Left kidney (tissue), 2 donors: Measurements from ENCODE around the gene TUBA1C. TPM values are rescaled to one million over a fixed set of nuclear protein-coding genes. Genes with fewer than 3 reads are reported as not detected.
"Not testable (repeated sequence)": the region's sequence is repeated elsewhere in the genome, so short reads cannot be mapped to it uniquely, and the experiment has no call there.

ENCODE experiments used
- DNase-seq: peaks from one replicate; pipeline ENCODE4 v3.0.0-alpha.2; 2013
- polyA plus RNA-seq: library from polyadenylated mRNA; unstranded; fragments of 120-200 nt; gene quantifications from one replicate; pipeline ENCODE4 v1.2.1, GENCODE V29; 2013; ENCODE audit not compliant: insufficient read length

The TUBA1C gene
- polyA plus RNA-seq, 1 donor, result 123 TPM

- DNase-seq, result not testable (repeated sequence)
These were observed 18.0 kb downstream of the TUBA1C start for GRCh38 chr12:49282740-49283375.

- DNase-seq, result no peak
These were observed 18.9 kb downstream of the TUBA1C start for GRCh38 chr12:49283541-49284429.

GRCh38 chr12:49284672-49285071, 19.8 kb downstream of the TUBA1C start:
- no peak for DNase-seq

- DNase-seq, result no peak
These were observed 23.0 kb downstream of the TUBA1C start for GRCh38 chr12:49287876-49288275.

GRCh38 chr12:49288412-49288853, 23.6 kb downstream of the TUBA1C start:
- DNase-seq, result no peak

- DNase-seq, result no peak
These were observed 24.2 kb downstream of the TUBA1C start for GRCh38 chr12:49288922-49289555.

- no peak for DNase-seq
These were observed 27.8 kb downstream of the TUBA1C start for GRCh38 chr12:49292729-49293055.

GRCh38 chr12:49293056-49293956, 28.4 kb downstream of the TUBA1C start:
- DNase-seq, result no peak

GRCh38 chr12:49294086-49294803, 29.4 kb downstream of the TUBA1C start:
- DNase-seq, result no peak

- no peak for DNase-seq
These were observed 29.9 kb downstream of the TUBA1C start for GRCh38 chr12:49294804-49295081.

GRCh38 chr12:49295082-49295936, 30.4 kb downstream of the TUBA1C start, which contains the start of gene PRPH:
Gene PRPH (plus strand): TSS chr12:49295147. CDS start chr12:49295201, 54 bp downstream.
- DNase-seq, result no peak

- no peak for DNase-seq
These were observed 31.4 kb downstream of the TUBA1C start for GRCh38 chr12:49296034-49296835.

- DNase-seq, result no peak
These were observed 32.2 kb downstream of the TUBA1C start for GRCh38 chr12:49296836-49297694.

GRCh38 chr12:49297695-49298060, 32.8 kb downstream of the TUBA1C start:
- no peak for DNase-seq

GRCh38 chr12:49298160-49298559, 33.3 kb downstream of the TUBA1C start:
- no peak for DNase-seq

- no peak for DNase-seq
These were observed 36.9 kb downstream of the TUBA1C start for GRCh38 chr12:49301760-49302159.

GRCh38 chr12:49304161-49304560, 39.3 kb downstream of the TUBA1C start:
- DNase-seq, result no peak

GRCh38 chr12:49305762-49306510, 41.1 kb downstream of the TUBA1C start:
- no peak for DNase-seq
